NCI-H82 (cell line): ENCODE results near the gene RAB40A.
"Not testable (repeated sequence)": the region's sequence is repeated elsewhere in the genome, so short reads cannot be mapped to it uniquely, and the experiment has no call there.

Source experiments
- DNase-seq: peaks from one replicate; lab custom pipeline; 2025; lab: John Stamatoyannopoulos, UW

The RAB40A gene

GRCh38 chrX:103460001-103460755 lies 59.1 kb downstream of the RAB40A start:
- DNase-seq = not testable (repeated sequence)

- DNase-seq = no peak
Measured at GRCh38 chrX:103453655-103454054, 65.6 kb downstream of the RAB40A start.
